K562 (cell line): Measurements from ENCODE around the gene RAP1GAP2. TPM values are rescaled to one million over a fixed set of nuclear protein-coding genes. Genes with fewer than 3 reads are reported as not detected.

ENCODE experiments used
- ATAC-seq: fragments of 200-7000 bp; cut with Tn5 transposase; 3 replicates; pipeline ENCODE4 v1.9.1; 2020; ENCODE audit warnings: moderate library complexity
- BruUV-seq: library from RNA; stranded (reverse); fragments of 400-500 nt; replicated peaks from 2 replicates; lab custom pipeline; 2021; lab: Mats Ljungman, UMichigan
- CTCF ChIA-PET: fragments of 300-600 bp; formaldehyde crosslinking; extraction: SDS; loops from one replicate; lab custom pipeline; 2021; ENCODE audit warnings: low intra/inter-chr PET ratio; lab: Yijun Ruan, JAX
- POLR2A ChIA-PET: fragments of 300-600, 350-650 bp; sonication (Branson Sonifier 250); formaldehyde crosslinking; extraction: SDS; loops from one replicate; lab custom pipeline; 2021; ENCODE audit warnings: antibody characterized with exemption, inconsistent platforms; lab: Yijun Ruan, JAX
- DNase-seq, 4 experiments: peaks; one replicate each; pipeline versions ENCODE4 v3.0.0 to v3.0.0-alpha.2; 2011 to 2018; ENCODE audit warnings: low spot score in 3 of 4, mixed read lengths in 3 of 4; ENCODE audit errors: extremely low read depth in 1 of 4
- FAIRE-seq: peaks from 2 replicates; lab custom pipeline; 2011; peaks lifted over from hg19 to GRCh38; lab: Jason Lieb, UNC
- H2AFZ ChIP-seq: 2 replicates; pipeline ENCODE4 v1.6.0; 2011; ENCODE audit warnings: low read depth, low read length, control low read depth, inconsistent platforms
- H3K27ac ChIP-seq: fragments of 200-600 bp; 3 replicates; pipeline ENCODE4 v1.8.0; 2011; ENCODE audit warnings: low read depth, mild to moderate bottlenecking, control low read depth, inconsistent platforms, low read length, moderate library complexity, mixed read lengths; ENCODE audit errors: extremely low read depth
- H3K27me3 ChIP-seq, 2 experiments: fragments of 300-600 bp in 1 of 2; 2 replicates in 1 of 2; 3 replicates in 1 of 2; pipeline versions ENCODE4 v1.6.0 to v1.8.0; 2011; ENCODE audit warnings: inconsistent platforms in 2 of 2, low read length in 2 of 2, mild to moderate bottlenecking in 1 of 2, mixed read lengths in 1 of 2, moderate library complexity in 1 of 2; ENCODE audit not compliant: control insufficient read depth in 2 of 2, insufficient read depth in 2 of 2
- H3K36me3 ChIP-seq: fragments of 300-600 bp; 3 replicates; pipeline ENCODE4 v1.8.0; 2011; ENCODE audit warnings: mild to moderate bottlenecking, low read length, inconsistent platforms; ENCODE audit not compliant: control insufficient read depth, insufficient read depth
- H3K4me1 ChIP-seq, 2 experiments: fragments of 200-600 bp in 1 of 2; replicated peaks in 1 of 2; 2 replicates in 1 of 2; 3 replicates in 1 of 2; pipeline versions ENCODE4 v1.5.1 to v1.8.0; 2011; ENCODE audit warnings: inconsistent platforms in 2 of 2, low read length in 2 of 2, mild to moderate bottlenecking in 1 of 2, mixed read lengths in 1 of 2, moderate library complexity in 1 of 2; ENCODE audit not compliant: control insufficient read depth in 2 of 2, insufficient read depth in 2 of 2
- H3K4me2 ChIP-seq: 2 replicates; pipeline ENCODE4 v1.6.1; 2011; ENCODE audit warnings: low read length, control low read depth, inconsistent platforms, mixed read lengths; ENCODE audit not compliant: insufficient read depth
- H3K4me3 ChIP-seq: fragments of 200-600 bp; sonication (generic), shearing (Covaris generic); 2 replicates; pipeline ENCODE4 v1.5.1; 2016; ENCODE audit warnings: control low read depth, inconsistent platforms
- H3K79me2 ChIP-seq: fragments of 200-600 bp; 3 replicates; pipeline ENCODE4 v1.8.0; 2011; ENCODE audit warnings: low read length, inconsistent platforms; ENCODE audit not compliant: control insufficient read depth, insufficient read depth
- H3K9ac ChIP-seq, 2 experiments: 2 replicates each; pipeline versions ENCODE4 v1.6.0 to v1.6.1; 2011; ENCODE audit warnings: low read depth in 2 of 2, low read length in 2 of 2, control low read depth in 1 of 2, inconsistent platforms in 1 of 2, mild to moderate bottlenecking in 1 of 2, mixed read lengths in 1 of 2; ENCODE audit not compliant: insufficient read depth in 1 of 2
- H3K9me1 ChIP-seq: one replicate; pipeline ENCODE4 v1.6.0; 2011; ENCODE audit warnings: inconsistent platforms, mild to moderate bottlenecking, low read length, moderate library complexity; ENCODE audit not compliant: control insufficient read depth, insufficient read depth
- H3K9me3 ChIP-seq: replicated peaks from 2 replicates; pipeline ENCODE4 v1.5.1; 2011; ENCODE audit warnings: low read depth, low read length, inconsistent platforms; ENCODE audit not compliant: control insufficient read depth, insufficient read depth
- H4K20me1 ChIP-seq: replicated peaks from 2 replicates; pipeline ENCODE4 v1.6.1; 2011; ENCODE audit warnings: low read length, inconsistent platforms, mixed read lengths; ENCODE audit not compliant: control insufficient read depth, insufficient read depth
- ASH1L ChIP-seq: fragments of 450-650 bp; IDR thresholded peaks from 2 replicates; pipeline ENCODE4 v1.6.1; 2018; ENCODE audit warnings: borderline replicate concordance, mild to moderate bottlenecking, low read depth; ENCODE audit not compliant: partially characterized antibody
- ATF7 ChIP-seq: fragments of 450-650 bp; IDR thresholded peaks from 2 replicates; pipeline ENCODE4 v1.7.1; 2014; ENCODE audit warnings: mild to moderate bottlenecking, moderate library complexity
- GTF3C2 ChIP-seq: IDR thresholded peaks from 3 replicates; pipeline ENCODE4 v1.6.1; 2011; ENCODE audit warnings: borderline replicate concordance, mild to moderate bottlenecking, moderate library complexity; ENCODE audit not compliant: insufficient read length; ENCODE audit errors: extremely low read depth
- HMG20A ChIP-seq: fragments of 450-650 bp; formaldehyde crosslinking; conservative IDR thresholded peaks from 2 replicates; pipeline ENCODE4 v1.4.0; 2020; ENCODE audit warnings: mild to moderate bottlenecking, mixed read lengths
- MBD2 ChIP-seq: sonication (generic); IDR thresholded peaks from 2 replicates; pipeline ENCODE4 v1.6.1; 2016; ENCODE audit warnings: low read depth, borderline replicate concordance
- MCM2 ChIP-seq: fragments of 450-650 bp; IDR thresholded peaks from 2 replicates; pipeline ENCODE4 v1.6.1; 2017; ENCODE audit warnings: low read depth, mild to moderate bottlenecking
- VEZF1 ChIP-seq: fragments of 200-800 bp; sonication (Bioruptor generic); IDR thresholded peaks from 2 replicates; pipeline ENCODE4 v1.6.1; 2017; ENCODE audit warnings: missing genetic modification characterization, missing compliant biosample characterization
- ZBTB12 ChIP-seq: fragments of 250-450 bp; sonication (Bioruptor Pico); IDR thresholded peaks from 2 replicates; pipeline ENCODE4 v1.4.0; 2020
- ZBTB17 ChIP-seq: fragments of 450-650 bp; formaldehyde crosslinking; IDR thresholded peaks from 2 replicates; pipeline ENCODE4 v1.4.0; 2020; ENCODE audit warnings: mild to moderate bottlenecking
- ZBTB26 ChIP-seq: fragments of 450-650 bp; formaldehyde crosslinking; IDR thresholded peaks from 2 replicates; pipeline ENCODE4 v1.4.0; 2022; ENCODE audit warnings: missing genetic modification characterization
- ZC3H4 ChIP-seq: sonication (generic); formaldehyde crosslinking; IDR thresholded peaks from 2 replicates; pipeline ENCODE4 v1.9.0; 2021; ENCODE audit warnings: missing genetic modification reagents, borderline replicate concordance
- ZNF175 ChIP-seq: fragments of 200-800 bp; sonication (Bioruptor generic); IDR thresholded peaks from 2 replicates; pipeline ENCODE4 v1.6.1; 2016; ENCODE audit warnings: low read depth, mild to moderate bottlenecking, missing genetic modification characterization, missing compliant biosample characterization
- WGBS: fragments of 100-300 bp; shearing (Covaris generic); methylation state at CpG from one replicate; pipeline ENCODE4 v1.1.6; 2016; ENCODE audit warnings: low coverage, mixed read lengths; ENCODE audit not compliant: insufficient coverage; ENCODE audit errors: missing lambda C conversion rate; 5-methylcytosine and 5-hydroxymethylcytosine counted together
- in situ Hi-C: fragments of 300-500 bp; cut with MboI; formaldehyde crosslinking; loops from 4 replicates; pipeline ENCODE4 v1.15.0; 2018; ENCODE audit warnings: inconsistent platforms, mixed read lengths
- intact Hi-C: fragments of 100-400 bp; cut with micrococcal nuclease; formaldehyde crosslinking; loops from 2 replicates; pipeline ENCODE4 v1.14.2; 2022
- polyA plus RNA-seq, 8 experiments: library from polyadenylated mRNA; depleted of rRNA in 4 of 8; stranded (reverse) in 5 of 8; unstranded in 3 of 8; fragments of >200 nt; fragmentation: Nextera tagmentation in 2 of 8; fragmentation: Illumina TruSeq in 1 of 8; extraction: Ambion mirVana in 2 of 8; extraction: Trizol in 1 of 8; gene quantifications; 2 replicates each; pipeline versions ENCODE4 v1.2.1 to v1.2.3, GENCODE V29; 2011 to 2014; ENCODE audit warnings: inconsistent platforms in 1 of 8, missing spikeins in 1 of 8
- total RNA-seq, 7 experiments: library from RNA; depleted of rRNA in 6 of 7; stranded (reverse); fragments of >200 nt in 6 of 7; fragmentation: Illumina TruSeq in 2 of 7; extraction: Trizol in 2 of 7; gene quantifications; 2 replicates each; pipeline versions ENCODE4 v1.2.1 to v1.2.3, GENCODE V29; 2011 to 2021; ENCODE audit warnings: low replicate concordance in 1 of 7

The RAP1GAP2 gene
- total and polyA plus RNA-seq, 9 of the 15 experiments (the other 6 are each of a cell fraction or from before 2014, with no cell fraction given), result 0.01 to 1.3 (median 0.42) TPM; not detected in 1

- TF ChIP-seq GTF3C2, result no peak
- TF ChIP-seq ZBTB12 (CRISPR knock-in tag), result no peak
- no peak for TF ChIP-seq ZC3H4 (CRISPR knock-in tag)
Observed at GRCh38 chr17:2854143-2855055, 58.2 kb downstream of the RAP1GAP2 start (continued).

- Histone ChIP-seq H3K79me2 (no peaks in the 10 kb centered on the region), H3K9ac (no peak overlapping the region), H3K9me1 (no peaks in the 10 kb centered on the region), H3K4me3 (no peak overlapping the region), H3K4me1 (peaks cover 0 to 14% of the 10 kb centered on the region in 2 experiments; a peak in 2 of 5 replicates), H3K4me2 (no peak overlapping the region), H2AFZ (no peak overlapping the region), H3K27ac (no peak overlapping the region), H3K36me3 (no peaks in the 10 kb centered on the region), H3K9me3 (no peaks in the 10 kb centered on the region), H3K27me3 (peaks cover 3 to 42% of the 10 kb centered on the region in 2 experiments; a peak in 3 of 5 replicates), H4K20me1 (0 out of 2 replicates have a peak, but pooled peaks cover 4% of the 10 kb centered on the region)
- FAIRE-seq (no peak), ATAC-seq (no peak), DNase-seq (no peak)
- BruUV-seq, result no TSS peak
- POLR2A ChIA-PET, result no interaction called here
- in situ Hi-C loops (no loop called here), intact Hi-C loops (no loop called here)
- WGBS, result 0% methylated on average over 7 of the region's 8 CpGs
- CTCF ChIA-PET, result no interaction called here
- TF ChIP-seq ZBTB26 (CRISPR knock-in tag) (no peak), VEZF1 (no peak), MBD2 (no peak), ASH1L (no peak), ZBTB17 (no peak), MCM2 (no peak), HMG20A (CRISPR knock-in tag) (no peak), ZNF175 (CRISPR knock-in tag) (no peak), ATF7 (no peak)
Observed at GRCh38 chr17:2855063-2855600, 58.9 kb downstream of the RAP1GAP2 start.
